CD4-positive, alpha-beta T cell treated with Interleukin-15 for 4 hours (primary cell): ENCODE results near the gene TIGD3.

Experiments
- DNase-seq: peaks from one replicate; pipeline ENCODE4 v3.0.0-alpha.2; 2020; ENCODE audit warnings: low spot score

Gene TIGD3

GRCh38 chr11:65390099-65390941 lies 35.8 kb downstream of the TIGD3 start:
- no peak for DNase-seq

GRCh38 chr11:65390996-65391395 lies 36.4 kb downstream of the TIGD3 start:
- DNase-seq = no peak

GRCh38 chr11:65392186-65392829 lies 37.8 kb downstream of the TIGD3 start:
- DNase-seq = no peak

- no peak for DNase-seq
Measured at GRCh38 chr11:65392899-65393298, 38.3 kb downstream of the TIGD3 start.

- DNase-seq = no peak
Measured at GRCh38 chr11:65393513-65394079, 39.0 kb downstream of the TIGD3 start.

DNA sequence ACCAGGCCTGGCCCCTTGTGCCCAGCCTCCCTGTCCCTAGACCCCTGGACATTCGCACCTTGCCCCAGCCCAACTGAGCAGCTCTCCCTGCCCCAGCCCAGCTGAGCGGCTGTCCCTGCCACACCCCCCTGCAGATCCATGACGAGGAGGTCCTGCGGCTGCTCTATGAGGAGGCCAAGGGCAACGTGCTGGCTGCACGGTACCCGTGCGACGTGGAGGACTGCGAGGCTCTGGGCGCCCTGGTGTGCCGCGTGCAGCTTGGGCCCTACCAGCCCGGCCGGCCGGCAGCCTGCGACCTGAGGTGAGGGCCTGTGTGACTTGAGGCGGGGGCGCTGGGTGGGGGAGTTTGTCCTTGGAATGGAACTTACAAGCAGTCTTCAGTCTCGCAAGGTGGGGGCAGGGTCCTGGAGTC lies 39.6 kb downstream of the TIGD3 start:
- no peak for DNase-seq

DNA sequence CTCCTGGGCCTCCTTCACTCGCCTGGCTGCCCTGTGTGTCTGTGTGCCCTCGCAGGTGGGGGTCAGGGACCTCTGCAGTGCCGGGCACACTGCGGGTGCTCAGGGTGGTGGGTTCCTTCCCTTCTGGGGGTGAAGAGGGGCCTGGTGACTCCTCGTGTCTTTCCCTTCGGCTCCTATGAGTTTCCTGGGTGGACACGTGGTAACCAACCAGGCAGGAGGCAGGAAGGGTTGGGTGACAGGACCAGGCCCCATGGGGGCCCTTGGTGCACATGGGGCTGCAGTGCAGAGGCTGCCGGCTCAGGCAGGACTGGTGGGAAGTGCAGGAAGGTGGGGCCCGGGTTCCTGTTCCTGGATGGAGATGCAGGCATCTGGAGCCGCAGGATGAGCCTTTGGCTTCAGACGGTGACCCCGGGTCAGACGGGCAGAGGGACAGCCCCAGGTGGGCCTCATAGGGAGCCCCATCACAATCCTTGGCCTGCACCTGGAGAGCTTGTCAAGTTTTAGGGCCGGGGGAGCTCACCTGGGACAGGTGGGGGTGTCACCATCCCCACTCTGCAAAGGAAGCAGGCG lies 41.5 kb downstream of the TIGD3 start:
- DNase-seq = no peak

GRCh38 chr11:65396769-65397745 lies 42.5 kb downstream of the TIGD3 start:
- DNase-seq = no peak

- no peak for DNase-seq
Measured at GRCh38 chr11:65398362-65398910, 43.9 kb downstream of the TIGD3 start.

- DNase-seq = no peak
Measured at GRCh38 chr11:65399249-65399648, 44.7 kb downstream of the TIGD3 start.

DNA sequence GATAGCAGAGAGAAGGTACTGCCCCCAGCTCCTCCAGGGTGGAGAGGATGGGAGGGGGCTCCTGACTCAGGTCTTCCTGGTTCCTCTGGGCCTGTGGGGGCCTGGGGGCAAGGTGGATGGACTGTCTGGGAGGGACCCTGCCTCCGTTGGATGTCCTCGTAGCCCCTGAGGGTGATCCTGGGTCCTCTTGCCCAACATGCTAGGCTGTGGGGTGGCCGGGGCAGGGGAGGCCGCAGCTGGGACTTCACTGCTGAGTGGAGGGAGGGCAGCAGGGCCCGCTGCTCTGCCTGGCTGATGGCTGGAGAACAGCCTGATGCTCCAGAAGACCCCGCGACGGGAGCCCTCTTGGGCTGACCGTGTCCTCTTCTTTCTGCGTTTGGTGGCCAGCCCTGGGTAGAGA lies 45.3 kb downstream of the TIGD3 start:
- no peak for DNase-seq

DNA sequence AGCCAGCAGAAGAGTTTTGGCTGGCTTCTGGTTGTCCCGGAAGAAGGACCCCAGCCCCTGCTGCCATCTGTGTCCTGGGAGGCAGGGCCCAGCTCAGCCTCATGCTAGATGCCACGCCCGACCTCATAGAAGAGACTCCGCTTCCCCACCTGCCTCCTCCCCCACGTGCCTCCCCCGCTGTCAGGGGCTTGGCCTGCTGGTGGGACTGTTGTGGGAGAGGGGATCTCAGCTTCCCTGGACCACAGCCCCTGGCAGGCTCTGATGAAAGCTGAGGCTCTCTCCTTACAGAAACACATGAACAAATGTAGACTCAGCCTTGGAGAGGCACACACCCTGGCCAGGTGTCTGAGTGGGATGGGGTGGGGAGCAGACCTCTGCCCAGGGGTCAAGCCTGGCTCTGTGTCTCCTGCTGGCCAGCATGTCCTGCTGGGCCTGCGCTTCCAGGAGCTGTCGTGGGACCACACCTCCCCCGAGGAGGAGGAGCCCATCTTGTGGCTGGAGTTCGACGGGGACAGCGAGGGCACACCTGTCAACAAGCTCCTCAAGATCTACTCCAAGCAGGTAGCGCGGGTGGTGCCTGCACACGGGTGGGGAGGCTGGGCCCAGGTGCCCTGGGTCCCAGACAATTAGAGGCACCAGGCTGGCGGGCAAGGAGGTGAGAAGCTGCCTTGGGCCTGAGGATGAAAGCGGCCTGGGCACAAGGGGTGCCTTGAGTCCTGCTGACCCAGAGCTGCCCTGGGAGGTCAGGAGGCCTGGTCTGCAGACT lies 45.9 kb downstream of the TIGD3 start:
- no peak for DNase-seq

- DNase-seq = no peak
Measured at GRCh38 chr11:65401073-65401802, 46.7 kb downstream of the TIGD3 start.

DNA sequence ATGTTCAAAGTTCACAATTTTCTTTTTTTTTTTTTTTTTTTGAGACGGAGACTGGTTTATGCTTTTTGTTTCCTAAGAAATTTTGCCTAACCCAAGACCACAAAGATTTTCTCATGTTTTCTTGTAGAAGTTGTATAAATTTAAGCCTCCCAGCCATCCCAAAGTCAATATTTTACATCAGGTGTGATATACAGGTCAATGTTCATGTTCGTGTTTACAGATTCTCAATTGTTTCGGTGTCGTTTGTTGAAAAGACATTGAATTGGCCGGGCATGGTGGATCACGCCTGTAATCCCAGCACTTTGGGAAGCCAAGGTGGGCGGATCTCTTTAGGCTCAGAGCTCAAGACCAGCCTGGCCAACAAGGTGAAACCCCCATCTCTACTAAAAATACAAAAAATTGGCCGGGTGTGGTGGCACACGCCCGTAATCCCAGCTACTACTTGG lies 47.3 kb downstream of the TIGD3 start:
- DNase-seq = no peak

DNA sequence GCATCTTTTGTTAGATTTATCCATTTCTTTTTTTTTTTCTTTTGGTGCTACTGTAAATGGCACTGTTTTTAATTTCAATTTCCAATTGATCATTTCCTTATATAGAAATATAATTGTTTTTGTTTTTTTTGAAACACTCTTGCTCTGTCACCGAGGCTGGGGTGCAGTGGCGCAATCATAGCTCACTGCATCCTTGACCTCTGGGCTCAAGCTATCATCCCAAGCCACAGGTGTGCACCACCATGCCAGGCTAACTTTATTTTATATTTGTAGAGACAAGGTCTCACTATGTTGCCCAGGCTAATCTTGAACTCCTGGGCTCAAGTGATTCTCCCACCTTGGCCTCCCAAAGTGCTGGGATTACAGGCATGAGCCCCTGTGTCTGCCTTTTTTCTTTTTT lies 48.2 kb downstream of the TIGD3 start:
- DNase-seq = no peak

DNA sequence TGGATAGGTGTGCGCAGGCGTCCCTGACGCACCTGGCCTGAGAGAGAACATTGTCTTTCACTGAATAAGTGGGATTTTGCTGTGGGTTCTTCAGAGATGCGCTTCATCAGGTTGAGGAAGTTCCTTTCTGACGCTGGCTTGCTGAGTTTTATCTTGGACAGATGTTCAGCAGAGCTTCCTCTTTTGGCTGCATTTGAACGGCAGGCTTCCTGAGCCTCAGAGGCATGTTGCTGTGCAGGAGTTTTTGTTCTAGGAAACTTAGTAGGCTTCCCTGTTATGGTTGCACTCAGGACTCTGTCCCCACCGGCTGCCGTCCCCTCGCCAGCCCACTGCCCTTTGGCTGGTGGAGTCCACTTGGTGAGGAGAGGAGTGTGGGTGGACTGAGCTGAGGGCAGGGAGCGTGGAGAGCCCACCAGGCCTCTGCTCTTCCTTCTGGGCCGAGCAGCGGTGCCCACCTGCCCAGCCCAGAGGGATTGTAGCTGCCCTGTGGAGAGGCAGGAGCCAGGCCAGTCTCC lies 49.1 kb downstream of the TIGD3 start:
- DNase-seq = no peak

- DNase-seq = no peak
Measured at GRCh38 chr11:65404210-65404609, 49.7 kb downstream of the TIGD3 start.

DNA sequence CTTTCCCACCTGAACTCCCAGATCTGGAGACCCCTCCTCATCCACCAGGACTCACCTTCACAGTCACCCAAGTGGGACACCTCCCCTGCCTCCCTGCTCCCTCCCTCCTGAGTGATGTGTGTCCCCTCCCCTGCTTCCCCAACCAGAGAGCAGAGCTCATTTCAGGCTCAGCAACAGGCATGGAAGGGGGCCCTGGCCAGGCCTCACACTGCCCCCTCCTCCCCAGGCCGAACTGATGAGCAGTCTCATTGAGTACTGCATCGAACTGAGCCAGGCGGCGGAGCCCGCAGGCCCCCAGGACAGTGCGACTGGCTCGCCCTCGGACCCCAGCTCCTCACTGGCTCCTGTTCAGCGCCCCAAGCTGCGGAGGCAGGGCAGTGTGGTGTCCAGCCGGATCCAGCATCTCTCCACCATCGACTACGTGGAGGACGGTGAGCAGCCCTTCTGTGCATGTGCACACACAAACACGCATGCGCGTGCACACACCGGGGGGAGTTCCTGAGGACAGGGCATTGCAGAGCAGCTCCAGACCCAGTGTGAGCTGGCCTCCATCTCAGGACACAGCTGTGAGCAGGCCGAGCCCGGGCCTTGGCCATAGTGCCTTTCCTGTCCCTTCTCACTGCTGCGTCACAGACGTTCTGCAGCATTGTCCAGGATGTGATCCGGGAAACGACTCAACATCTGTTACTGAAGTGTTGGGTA lies 50.2 kb downstream of the TIGD3 start:
- DNase-seq = no peak
